CD4-positive, alpha-beta T cell treated with Interleukin-21 for 1 hour (primary cell): Measurements from ENCODE around the gene ARHGAP6.
"Not testable (repeated sequence)": the region's sequence is repeated elsewhere in the genome, so short reads cannot be mapped to it uniquely, and the experiment has no call there.

Source experiments
- DNase-seq: peaks from one replicate; pipeline ENCODE4 v3.0.0-alpha.2; 2020

ARHGAP6 gene

GRCh38 chrX:11382930-11383329 is 282.8 kb downstream of the ARHGAP6 start:
- no peak for DNase-seq

- DNase-seq = peak; percentile 2
Observed at GRCh38 chrX:11381464-11381863, 284.3 kb downstream of the ARHGAP6 start.

DNA sequence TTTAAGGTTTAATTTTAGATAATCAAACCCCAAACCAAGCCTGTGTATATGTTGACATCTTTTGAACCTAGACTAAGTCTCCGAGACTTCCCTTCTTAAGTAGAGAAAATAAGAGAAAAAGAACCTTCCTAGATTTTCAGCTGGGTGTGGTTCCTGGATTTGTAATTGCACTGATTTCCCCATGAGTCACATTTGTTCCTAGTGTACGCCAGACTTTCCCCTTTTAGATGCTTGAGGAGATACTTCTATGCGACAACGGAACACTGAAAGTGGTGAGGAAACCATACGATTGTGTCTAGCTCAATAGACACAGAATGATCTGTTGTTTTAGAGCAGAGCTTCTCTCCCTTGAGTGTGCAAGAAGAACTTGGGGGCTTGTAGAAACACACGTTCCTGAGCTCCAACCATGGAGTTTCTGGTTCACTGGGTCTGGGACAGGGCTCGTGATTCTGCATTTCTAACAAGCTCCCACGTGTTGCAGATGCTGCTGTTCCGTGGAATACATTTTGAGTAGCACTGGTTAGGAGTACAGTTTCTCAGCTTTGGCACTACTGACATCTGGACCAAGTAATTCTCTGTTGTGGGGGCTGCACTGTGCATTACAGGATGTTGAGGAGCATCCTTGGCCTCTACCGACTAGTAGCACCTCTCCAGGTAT is 285.4 kb downstream of the ARHGAP6 start:
- DNase-seq = no peak

GRCh38 chrX:11376163-11376562 is 289.6 kb downstream of the ARHGAP6 start:
- DNase-seq = no peak

DNA sequence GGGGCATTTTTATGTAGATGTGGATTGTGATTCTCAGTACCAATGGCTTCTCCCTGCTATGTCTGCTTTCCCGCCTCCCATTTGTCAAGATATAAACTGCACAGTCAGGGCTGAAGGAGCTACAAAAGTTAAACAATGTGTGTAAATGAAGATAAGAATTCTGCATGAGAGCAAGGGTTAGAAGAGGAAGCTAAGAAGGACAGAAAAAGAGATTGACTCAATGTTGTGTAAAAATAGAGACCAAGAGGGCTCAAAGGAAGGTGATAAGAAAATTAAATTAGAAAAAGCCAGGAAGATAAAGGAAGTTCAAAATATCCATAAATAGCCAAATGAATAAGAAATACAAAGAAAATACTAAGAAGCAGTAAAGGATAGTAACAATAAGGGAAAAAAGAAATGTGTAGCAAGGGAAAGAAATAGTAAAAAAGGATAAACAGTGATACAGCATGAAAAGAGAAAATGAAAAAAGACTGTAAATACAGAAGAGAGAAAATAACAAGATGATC is 290.1 kb downstream of the ARHGAP6 start:
- no peak for DNase-seq

GRCh38 chrX:11374570-11374969 is 291.1 kb downstream of the ARHGAP6 start:
- DNase-seq = no peak

DNA sequence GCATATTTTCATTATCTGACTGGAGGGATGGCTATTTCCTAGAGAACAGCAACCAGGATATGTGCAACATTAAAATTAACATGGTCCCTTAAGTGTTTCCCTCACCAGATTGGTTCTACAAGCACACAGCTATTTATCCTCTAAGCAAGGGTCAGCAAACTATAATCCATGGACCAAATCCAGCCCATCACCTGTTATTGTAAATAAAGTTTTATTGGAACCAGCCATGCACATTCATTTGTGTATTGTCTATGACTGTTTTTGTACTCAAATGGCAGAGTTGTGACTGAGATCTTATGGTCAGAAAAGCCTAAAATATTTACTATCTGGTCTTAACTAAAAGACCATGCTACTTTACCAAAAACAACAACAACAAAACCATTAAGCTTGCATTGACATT is 294.6 kb downstream of the ARHGAP6 start:
- no peak for DNase-seq

DNA sequence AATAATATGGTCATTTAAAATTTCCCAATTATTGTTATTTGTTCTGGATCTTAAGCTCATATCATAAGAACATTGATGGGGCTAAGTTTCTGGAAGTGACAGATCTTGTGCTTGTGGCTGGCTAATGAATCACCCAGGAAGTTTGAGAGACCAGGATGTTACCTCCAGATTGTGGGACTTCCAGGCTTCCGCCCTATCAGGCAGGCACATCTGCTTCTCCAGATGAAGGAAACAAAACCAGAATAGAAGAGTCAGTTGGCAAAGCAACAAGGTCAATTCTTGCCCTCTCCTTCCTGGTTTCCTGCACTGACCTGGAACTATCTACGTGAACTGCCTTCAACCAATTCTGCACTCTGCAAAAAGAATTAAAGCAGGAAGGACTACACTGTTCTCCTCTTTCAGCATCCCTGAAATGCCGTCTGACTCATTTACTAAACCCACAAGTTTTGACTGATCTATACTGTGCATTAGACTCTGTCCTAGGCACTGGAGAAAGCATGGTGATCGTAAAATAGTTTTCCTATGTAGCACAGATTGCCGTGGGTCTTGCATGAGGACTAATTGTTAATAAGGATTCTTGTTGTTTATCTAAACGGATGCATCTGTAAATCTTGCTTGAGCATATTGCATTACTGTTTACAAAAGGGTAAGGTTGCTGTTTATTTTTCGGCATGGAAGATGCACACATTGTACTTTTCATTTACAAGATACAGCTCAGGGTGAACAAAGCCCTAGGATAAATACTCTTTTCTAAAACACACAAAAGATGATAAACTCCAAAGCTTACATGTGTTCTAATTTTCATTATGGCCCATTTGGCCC is 297.9 kb downstream of the ARHGAP6 start:
- DNase-seq = no peak

GRCh38 chrX:11366998-11367595 is 298.6 kb downstream of the ARHGAP6 start:
- no peak for DNase-seq

DNA sequence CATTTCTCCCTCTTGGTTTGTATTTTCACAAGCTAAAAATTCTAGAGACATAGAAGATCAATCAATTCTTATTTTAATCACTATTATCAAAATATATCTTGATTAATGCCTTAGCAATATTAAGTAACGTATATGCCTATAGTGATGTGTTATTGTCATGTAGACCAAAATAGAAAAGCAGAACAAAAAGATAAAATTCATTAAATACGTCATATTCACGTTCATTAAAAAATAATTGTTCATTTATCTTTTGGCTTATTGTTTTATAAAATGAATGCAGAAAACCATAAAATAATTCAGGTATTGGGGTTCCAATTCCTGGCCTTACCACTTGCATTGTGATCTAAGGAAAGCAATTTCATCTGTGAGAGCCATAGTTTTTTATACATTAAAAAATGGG is 300.3 kb downstream of the ARHGAP6 start:
- DNase-seq = no peak

GRCh38 chrX:11364835-11365234 is 300.9 kb downstream of the ARHGAP6 start:
- DNase-seq = no peak

GRCh38 chrX:11363825-11364224 is 301.9 kb downstream of the ARHGAP6 start:
- not testable (repeated sequence) for DNase-seq

DNA sequence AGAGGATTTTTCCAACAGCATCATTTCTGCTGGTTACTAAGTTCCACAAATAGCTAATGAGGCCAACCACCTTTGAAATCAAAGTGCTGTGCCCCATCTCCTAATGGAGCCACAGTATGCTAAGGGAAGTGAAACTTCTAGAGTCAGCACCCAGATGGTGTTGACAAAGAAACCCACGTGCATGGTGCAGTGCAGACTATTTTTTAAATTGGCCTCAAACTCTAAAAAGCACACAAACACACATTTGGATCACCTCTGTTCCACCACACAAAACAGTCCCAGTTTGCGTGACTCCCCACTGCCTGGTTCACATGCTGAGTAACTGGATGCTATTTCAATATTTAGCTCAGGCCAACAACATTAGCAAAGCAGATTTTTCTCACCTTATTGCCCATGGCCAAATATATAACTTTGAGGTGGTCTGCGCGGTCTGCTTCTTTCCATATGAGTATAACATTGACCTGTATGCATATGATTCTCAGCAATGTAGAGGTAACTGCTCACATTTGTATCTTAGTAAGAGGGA is 302.6 kb downstream of the ARHGAP6 start:
- no peak for DNase-seq

DNA sequence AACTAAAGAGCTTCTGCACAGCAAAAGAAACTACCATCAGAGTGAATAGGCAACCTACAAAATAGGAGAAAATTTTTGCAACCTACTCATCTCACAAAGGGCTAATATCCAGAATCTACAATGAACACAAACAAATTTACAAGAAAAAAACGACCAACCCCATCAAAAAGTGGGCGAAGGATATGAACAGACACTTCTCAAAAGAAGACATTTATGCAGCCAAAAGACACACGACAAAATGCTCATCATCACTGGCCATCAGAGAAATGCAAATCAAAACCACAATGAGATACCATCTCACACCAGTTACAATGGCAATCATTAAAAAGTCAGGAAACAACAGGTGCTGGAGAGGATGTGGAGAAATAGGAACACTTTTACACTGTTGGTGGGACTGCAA is 304.1 kb downstream of the ARHGAP6 start:
- not testable (repeated sequence) for DNase-seq

DNA sequence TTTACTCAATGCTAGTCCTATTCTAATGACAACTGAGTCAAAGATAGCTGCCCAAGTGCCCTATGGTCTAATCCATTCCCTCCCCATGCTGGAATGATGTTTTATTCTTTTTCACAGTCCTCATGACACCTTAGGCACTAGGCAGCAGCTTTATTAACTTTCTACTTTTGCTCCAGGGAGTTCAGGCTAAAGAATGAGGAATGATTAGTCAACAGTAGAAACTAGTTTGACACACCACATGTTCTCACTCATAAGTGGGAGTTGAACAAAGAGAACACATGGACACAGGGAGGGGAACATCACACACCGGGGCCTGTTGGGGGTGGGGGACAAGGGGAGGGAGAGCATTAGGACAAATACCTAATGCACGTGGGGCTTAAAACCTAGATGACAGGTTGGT is 309.8 kb downstream of the ARHGAP6 start:
- not testable (repeated sequence) for DNase-seq

- DNase-seq = no peak
Observed at GRCh38 chrX:11355259-11355909, 310.3 kb downstream of the ARHGAP6 start.

DNA sequence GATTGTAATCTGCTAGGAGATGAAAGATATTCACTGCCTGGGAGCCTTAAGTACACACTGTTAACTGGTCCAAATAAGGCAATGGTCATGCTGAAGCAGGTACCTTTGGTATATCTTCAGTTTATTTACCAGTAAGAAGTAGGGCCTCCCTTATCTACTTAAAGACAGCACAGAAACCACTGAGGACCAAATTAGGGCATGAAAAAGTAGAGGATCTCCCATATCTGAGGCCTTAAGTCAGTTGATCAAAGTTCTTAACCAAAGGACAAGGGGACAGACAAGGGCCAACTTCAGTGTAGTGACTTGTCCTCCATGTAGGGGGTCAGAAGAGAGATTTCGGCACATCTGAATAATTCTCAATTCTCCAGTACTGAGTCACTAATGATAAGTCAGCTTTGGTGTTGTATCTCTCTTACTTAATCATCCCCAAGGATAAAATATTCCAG is 313.4 kb downstream of the ARHGAP6 start:
- DNase-seq = no peak

DNA sequence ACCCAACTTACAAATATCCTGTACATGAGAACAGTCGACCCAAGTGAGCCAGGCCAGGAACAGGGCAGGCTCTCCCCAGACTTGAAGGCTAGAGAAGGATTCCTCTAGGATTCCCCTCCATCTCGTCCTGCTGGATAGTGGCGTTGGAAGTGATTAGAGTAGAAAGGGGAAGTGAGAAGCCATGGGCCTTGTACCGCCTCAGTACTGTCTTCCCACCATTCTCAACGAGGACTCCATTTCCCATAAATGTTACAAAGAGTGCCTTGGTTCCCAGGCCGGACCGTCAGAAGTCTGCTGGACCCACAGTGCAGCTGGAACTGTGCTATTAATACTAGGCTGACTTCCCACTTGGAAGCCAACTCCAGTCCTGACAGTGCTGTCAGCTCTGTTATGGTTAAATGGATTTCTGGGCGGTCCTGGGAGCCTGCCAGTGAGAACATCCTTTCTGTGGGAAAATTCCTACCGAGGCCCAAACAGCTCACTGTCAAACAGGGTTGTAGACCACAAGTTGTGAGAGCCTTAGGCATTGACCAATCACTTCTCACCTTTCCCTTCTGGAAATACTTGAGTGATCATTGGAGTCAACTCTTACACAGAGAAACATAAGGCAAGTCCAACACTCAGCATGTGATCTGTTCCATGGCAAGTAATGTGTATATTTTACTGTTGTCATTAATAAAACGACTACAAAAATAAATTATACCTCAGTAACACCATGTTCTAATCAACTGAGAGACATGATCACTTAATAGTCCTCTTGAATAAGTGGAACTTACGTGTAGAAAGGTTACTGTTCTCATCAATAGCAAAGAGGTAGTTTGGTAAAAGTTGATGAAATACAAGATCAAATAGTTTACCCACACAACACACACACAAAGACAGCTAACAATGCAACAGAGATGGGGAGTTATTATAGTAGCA is 314.1 kb downstream of the ARHGAP6 start:
- no peak for DNase-seq

- no peak for DNase-seq
Observed at GRCh38 chrX:11349661-11350337, 315.9 kb downstream of the ARHGAP6 start.

GRCh38 chrX:11349020-11349419 is 316.7 kb downstream of the ARHGAP6 start:
- no peak for DNase-seq

GRCh38 chrX:11347300-11347699 is 318.4 kb downstream of the ARHGAP6 start:
- no peak for DNase-seq
